Effector memory CD8-positive, alpha-beta T cell (primary cell): ENCODE measurements around the gene STAT6.
A peak's percentile ranks its signal among the peaks of the same experiment; 100 is the strongest.

Experiments used
- ATAC-seq: fragments of 150-1000 bp; cut with Tn5 transposase; replicated peaks from 2 replicates; pipeline ENCODE4 v1.10.0; 2021; ENCODE audit warnings: mild to moderate bottlenecking, moderate library complexity
- DNase-seq, 3 experiments: peaks; one replicate each; pipeline ENCODE4 v3.0.0; 2021
- H3K27ac Mint-ChIP-seq, 2 donors: one replicate each; pipeline ENCODE4 v1.8.0; 2022; ENCODE audit warnings: mild to moderate bottlenecking in 2 of 2, mixed read lengths in 2 of 2, moderate library complexity in 2 of 2
- H3K27me3 Mint-ChIP-seq, 2 donors: one replicate each; pipeline ENCODE4 v1.8.0; 2022; ENCODE audit warnings: mixed read lengths in 2 of 2
- H3K36me3 Mint-ChIP-seq: one replicate; pipeline ENCODE4 v1.8.0; 2022; ENCODE audit warnings: mild to moderate bottlenecking, moderate library complexity, mixed read lengths; ENCODE audit not compliant: insufficient read depth
- H3K4me1 Mint-ChIP-seq, 2 donors: one replicate each; pipeline ENCODE4 v1.8.0; 2022; ENCODE audit warnings: low read depth in 2 of 2, mixed read lengths in 2 of 2
- H3K4me3 Mint-ChIP-seq, 2 donors: one replicate each; pipeline ENCODE4 v1.8.0; 2022; ENCODE audit warnings: mild to moderate bottlenecking in 2 of 2, mixed read lengths in 2 of 2, moderate library complexity in 2 of 2
- H3K9me3 Mint-ChIP-seq, 2 donors: one replicate each; pipeline ENCODE4 v1.8.0; 2022; ENCODE audit warnings: mixed read lengths in 2 of 2

STAT6 gene

DNA sequence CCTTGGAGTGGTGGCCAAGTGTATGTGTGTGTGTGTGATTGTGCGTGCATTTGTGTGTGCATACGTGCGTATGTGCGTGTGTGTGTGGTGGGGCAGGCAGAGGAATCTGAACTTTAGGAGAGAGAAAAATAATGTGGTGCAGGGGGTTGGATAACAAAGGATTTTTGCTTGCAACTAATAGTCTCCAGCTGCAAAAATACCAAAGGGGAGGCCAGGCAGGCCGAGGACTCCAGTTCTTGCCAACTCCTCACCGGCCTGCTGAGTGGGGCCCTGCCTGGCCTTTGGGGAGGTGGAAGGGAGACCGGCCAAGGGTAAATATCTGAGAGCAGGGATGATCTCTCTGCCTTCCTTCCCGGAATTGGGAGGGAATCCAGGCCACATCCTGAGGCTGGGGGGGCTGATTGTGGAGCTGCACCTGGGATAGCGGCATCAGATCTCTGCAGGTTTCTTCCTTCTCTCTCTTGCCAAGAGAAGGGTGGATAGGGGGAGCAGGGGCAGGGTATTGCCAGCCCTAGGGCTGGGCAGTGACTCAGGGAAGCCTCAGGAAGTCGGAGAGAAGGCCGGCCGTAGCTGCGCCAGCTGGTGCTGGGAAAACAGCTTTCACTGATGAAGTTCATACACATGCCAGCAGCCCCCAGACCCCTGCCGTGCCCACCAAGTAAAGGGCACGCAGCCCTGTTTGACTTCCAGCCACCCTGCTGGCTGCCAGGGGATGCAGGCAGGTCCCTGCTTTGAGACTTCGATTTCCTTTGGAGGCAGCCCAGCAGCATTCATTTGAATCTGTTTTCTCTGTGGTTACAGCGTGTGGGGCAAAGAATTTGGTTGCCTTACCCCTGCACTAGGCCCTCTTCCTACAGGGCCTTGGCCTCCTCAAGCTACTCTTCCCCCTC lies 40.8 kb upstream of the STAT6 start:
- DNase-seq = no peak
- Mint-ChIP-seq H3K27me3 (peaks cover 0 to 15% of the 10 kb centered on the region in 2 donors), H3K27ac (no peak overlapping the region), H3K4me1 (peaks cover 1 to 3% of the 10 kb centered on the region in 2 donors), H3K36me3 (no peaks in the 10 kb centered on the region), H3K9me3 (no peaks in the 10 kb centered on the region), H3K4me3 (no peak overlapping the region)
- ATAC-seq = no peak

DNA sequence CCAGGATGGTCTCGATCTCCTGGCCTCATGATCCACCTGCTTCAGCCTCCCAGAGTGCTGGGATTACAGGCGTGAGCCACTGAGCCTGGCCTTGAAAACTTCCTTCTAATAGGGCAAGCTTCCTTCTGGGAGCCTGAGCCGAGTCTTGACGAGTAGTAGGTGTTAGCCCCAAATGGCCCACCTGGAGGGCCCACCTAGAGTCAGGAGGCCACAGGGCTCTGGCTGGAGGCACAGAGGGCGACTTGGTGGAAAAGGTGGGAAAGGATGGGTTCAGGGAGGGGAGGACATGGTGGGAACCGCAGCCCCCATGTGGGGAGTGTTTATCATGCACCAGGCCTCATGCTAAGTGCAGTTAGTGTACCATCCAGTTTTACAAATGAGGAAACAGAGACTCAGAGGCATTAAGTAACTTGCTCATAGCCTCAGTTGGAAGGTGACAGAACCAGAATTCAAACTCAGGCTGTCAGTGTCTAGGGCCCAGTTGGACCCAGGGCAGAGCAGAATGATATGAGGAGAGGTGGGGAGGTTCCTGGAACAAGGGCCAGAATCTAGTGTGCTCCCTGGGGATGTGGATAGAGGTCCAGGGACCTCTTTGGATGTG lies 39.3 kb upstream of the STAT6 start:
- peaks cover 0 to 1% of the 10 kb centered on the region in 2 donors for H3K4me1 Mint-ChIP-seq
- no peaks in the 10 kb centered on the region for H3K9me3 Mint-ChIP-seq
- peaks cover 0 to 8% of the 10 kb centered on the region in 2 donors for H3K27me3 Mint-ChIP-seq
- DNase-seq (no peak), ATAC-seq (no peak)
- H3K4me3 Mint-ChIP-seq = no peak overlapping the region
- no peak overlapping the region for H3K27ac Mint-ChIP-seq
- no peaks in the 10 kb centered on the region for H3K36me3 Mint-ChIP-seq

DNA sequence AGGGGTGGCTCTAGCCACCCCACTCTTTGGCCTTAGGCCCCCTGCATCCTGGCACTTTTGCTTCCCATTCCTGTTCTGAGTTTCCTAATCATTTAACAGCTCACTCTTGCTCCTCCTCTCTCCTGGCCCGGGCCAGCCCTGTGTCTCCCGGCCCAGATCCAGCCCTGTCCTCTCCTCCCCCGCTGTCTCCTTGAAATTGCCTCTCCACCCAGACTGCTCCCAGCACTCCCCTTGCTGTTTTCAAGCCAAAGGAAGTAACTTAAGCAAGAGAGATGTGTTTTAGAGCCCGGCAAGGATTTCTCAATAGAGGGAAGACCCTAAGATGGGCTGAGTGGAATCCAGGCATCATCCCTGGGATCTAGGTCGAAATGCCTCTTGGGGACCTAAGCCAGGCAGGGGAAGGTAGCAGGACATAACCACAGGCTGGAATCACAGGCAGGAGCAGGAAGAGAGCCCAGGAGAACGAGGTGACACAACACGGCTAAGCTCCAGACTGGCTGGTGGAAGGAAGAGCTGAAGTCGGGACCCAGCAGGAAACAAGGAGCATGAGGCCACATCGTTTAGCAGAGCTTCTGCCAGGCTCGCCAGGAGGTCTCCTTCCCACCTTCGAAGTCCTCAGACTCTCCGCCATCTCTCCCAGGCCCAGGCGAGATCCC lies 38.2 kb upstream of the STAT6 start:
- no peaks in the 10 kb centered on the region for H3K36me3 Mint-ChIP-seq
- ATAC-seq (no peak), DNase-seq (no peak)
- H3K4me3 Mint-ChIP-seq = no peak overlapping the region
- H3K27me3 Mint-ChIP-seq = peaks cover 0 to 8% of the 10 kb centered on the region in 2 donors
- H3K27ac Mint-ChIP-seq = no peak overlapping the region
- peaks cover 0 to 1% of the 10 kb centered on the region in 2 donors for H3K4me1 Mint-ChIP-seq
- no peaks in the 10 kb centered on the region for H3K9me3 Mint-ChIP-seq

DNA sequence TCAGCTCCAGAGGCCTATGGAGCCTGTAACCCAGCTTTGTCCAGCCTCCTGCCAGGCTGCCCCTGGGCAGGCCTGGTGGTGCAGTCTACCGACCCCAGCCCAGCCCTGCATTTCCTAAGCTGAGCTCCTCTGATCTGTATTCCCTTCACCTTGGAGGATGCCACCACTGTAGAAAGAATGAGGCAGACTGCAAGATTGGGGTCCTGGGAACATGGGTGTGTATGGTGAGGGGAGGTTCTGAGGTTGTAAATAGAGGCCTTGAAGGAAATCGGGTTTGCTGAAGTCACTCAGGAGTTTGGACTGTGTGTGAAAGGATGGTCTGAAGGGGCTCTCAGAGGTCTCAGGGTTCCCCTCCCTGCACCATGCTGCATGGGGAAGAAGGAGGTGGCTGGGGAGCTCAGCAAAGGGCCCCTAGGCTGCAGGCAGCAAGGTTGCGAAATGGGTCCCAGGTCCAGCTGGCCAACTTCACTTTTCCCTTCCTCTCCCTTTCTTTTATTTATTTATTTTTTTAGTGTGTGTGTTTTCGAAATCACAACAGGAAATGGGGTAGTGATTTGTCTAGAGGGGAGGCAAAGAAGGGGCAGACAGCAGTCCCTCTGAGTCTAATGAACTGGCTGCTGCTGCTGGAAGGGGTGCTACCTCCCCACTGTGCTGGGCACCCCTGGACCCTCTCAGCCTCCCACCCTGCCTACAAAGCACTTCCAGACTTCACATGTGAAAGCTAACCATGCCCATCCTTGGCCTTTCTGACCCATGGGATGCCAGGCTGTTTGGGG lies 37.5 kb upstream of the STAT6 start:
- no peak overlapping the region for H3K4me3 Mint-ChIP-seq

DNA sequence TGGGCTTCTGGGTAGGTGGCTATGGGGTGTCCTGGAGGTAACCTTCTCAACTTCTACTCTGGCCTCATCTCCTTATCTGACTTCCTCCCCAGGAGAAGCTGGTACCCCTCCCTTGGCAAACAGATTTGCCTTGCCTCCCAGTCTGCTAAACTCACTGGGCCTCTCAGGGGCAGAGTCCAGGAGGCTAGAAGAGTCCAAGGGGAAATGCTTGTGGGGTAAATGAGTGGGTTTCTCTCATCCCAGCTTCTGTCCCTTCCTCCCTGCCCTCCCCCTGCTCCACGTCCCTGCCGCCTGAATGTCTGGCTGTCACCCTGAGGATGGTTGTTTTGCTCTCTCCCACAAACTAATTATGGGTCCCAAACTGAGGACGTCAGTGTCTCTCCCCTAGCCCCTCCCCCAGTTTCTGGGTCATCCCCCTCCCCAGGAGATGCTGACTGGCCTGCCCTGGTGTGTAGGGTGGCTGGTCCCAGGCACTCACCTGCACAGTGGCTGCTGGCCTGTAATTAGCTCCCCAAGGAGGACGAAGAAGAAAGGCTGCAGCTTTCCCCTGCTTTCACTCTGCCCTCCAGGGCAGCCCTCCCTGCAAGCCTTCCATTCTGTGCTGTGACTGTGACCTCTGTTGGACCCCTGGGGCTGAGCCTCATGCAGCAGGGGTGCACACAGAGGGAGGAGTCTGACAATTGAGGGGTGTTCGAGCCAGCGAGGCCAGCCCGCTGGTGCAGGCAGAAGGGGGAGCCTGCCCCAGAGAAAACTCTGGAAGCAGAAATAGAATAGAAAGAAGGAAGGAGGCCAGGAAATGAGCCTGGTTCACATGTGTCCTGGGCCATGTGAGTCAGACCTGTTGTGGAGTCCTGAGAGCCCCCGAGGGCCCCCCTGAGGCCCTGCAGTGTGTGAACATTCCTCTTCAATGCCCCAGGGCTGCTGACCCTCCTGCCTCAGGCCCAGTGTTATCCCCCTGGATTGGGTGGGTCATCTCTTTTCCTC lies 36.1 kb upstream of the STAT6 start, which contains the start of gene LRP1-AS:
LRP1-AS (minus strand) TSS at position 659 of the 984 bp plus-strand sequence.
- Mint-ChIP-seq H3K27me3 (peaks cover 0 to 8% of the 10 kb centered on the region in 2 donors), H3K9me3 (no peaks in the 10 kb centered on the region), H3K27ac (peak within 1 kb of the TSS in 1 of 2 donors; percentile 47), H3K36me3 (no peaks in the 10 kb centered on the region), H3K4me3 (no peak within 1 kb of the TSS), H3K4me1 (peaks cover 0 to 1% of the 10 kb centered on the region in 2 donors)
- DNase-seq (no peak), ATAC-seq (no peak)

More for the DNA sequence above, 37.5 kb upstream of the STAT6 start:
- ATAC-seq = no peak
- Mint-ChIP-seq H3K9me3 (no peaks in the 10 kb centered on the region), H3K27ac (no peak overlapping the region), H3K4me1 (peaks cover 0 to 1% of the 10 kb centered on the region in 2 donors), H3K27me3 (peaks cover 0 to 8% of the 10 kb centered on the region in 2 donors), H3K36me3 (no peaks in the 10 kb centered on the region)
- no peak for DNase-seq

DNA sequence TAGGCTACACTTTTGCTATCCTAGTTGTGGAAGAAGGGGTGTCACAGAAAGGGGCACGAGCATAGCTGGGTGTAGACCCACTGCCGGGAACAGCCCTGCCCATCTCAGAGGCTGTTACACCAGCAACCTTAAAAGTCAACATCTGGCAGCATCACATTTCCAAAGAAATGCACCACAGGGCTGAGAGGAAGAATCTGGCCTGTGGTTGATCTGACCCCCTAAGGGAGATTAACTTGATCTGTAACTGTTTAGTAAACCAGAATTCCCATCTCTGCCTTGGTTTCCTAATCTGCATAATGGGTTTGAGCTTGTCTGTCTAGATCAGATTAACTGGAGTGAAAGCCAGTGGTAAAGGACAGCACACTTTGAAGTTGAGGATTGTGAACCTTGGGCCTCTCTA lies 34.9 kb upstream of the STAT6 start:
- Mint-ChIP-seq H3K4me3 (no peak overlapping the region), H3K27me3 (no peaks in the 10 kb centered on the region), H3K4me1 (peaks cover 0 to 1% of the 10 kb centered on the region in 2 donors), H3K9me3 (no peaks in the 10 kb centered on the region), H3K27ac (no peak overlapping the region), H3K36me3 (peaks cover 3% of the 10 kb centered on the region)
- ATAC-seq = no peak
- DNase-seq = no peak

DNA sequence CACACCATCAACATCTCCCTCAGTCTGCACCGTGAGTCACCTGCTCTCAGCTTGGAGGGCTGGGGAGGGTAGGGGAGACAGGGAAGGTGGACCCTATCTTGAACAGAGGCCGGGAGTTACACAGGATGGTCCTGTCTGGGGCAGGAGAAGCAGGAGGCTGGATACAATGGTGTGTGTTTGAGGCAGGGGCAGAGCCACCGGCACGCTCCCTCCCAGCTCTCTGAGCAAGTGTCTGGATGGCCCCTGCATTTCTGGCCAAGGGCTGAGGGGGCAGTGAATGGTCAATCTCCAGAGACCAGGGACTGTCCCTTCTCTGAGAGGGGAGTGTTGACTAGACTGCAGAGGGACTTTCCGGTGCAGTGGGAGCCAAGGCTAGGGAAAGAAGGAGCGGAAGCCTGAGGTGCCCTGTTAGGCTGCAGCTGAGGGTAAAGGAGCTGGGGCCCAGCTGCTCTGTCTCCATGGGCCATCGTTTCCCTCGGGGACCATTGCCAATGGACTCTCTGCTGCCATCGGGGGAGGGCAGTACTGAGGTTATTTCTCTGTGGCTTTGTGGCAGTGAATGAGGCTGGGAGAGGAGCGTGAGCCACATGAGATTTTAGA lies 34.4 kb upstream of the STAT6 start:
- no peak overlapping the region for H3K4me3 Mint-ChIP-seq
- peaks cover 0 to 1% of the 10 kb centered on the region in 2 donors for H3K4me1 Mint-ChIP-seq
- H3K27ac Mint-ChIP-seq = no peak overlapping the region
- ATAC-seq (no peak), DNase-seq (no peak)
- peaks cover 3% of the 10 kb centered on the region for H3K36me3 Mint-ChIP-seq
- no peaks in the 10 kb centered on the region for H3K27me3 Mint-ChIP-seq
- no peaks in the 10 kb centered on the region for H3K9me3 Mint-ChIP-seq

DNA sequence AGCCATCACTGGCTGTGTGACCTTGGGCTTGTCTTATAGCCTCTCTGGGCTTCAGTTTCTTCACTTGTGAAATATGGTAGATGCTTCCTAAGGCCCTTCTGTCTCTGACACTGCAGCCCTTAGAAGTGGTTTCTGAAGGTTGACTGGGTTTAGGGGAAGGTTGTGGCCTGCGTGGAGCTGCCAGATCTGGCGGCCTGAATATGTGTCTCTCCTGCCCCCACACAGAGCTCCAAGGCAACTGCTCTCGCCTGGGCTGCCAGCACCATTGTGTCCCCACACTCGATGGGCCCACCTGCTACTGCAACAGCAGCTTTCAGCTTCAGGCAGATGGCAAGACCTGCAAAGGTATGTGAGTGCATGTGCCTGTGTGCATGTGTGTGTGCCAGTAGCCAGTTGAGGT lies 32.3 kb upstream of the STAT6 start:
- DNase-seq (no peak), ATAC-seq (no peak)
- Mint-ChIP-seq H3K27me3 (no peaks in the 10 kb centered on the region), H3K4me3 (no peak overlapping the region), H3K36me3 (peaks cover 3% of the 10 kb centered on the region), H3K4me1 (peaks cover 0 to 1% of the 10 kb centered on the region in 2 donors), H3K9me3 (no peaks in the 10 kb centered on the region), H3K27ac (no peak overlapping the region)

DNA sequence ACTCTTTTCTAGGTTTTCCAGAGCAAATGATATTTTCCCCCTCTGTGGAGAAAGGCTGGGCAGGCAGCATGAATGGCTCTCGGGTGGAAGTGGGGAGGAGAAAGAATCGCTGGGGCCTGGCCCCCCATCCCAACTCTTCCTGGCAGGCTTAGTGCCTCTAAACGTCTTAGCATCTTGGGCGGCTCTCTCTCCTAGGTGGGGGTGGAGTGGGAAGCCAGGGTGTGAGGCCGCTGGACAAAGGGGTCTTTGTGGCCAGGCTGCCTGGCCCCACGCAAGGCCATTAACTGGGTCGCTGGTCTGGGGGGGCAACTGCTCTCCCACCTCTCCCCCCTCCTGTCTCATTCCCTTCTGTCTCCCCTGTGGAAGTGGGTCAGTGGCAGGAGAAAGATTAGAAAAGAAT lies 31.6 kb upstream of the STAT6 start:
- ATAC-seq (no peak), DNase-seq (no peak)
- Mint-ChIP-seq H3K36me3 (peaks cover 3% of the 10 kb centered on the region), H3K27me3 (no peaks in the 10 kb centered on the region), H3K27ac (no peak overlapping the region), H3K4me1 (peaks cover 0 to 1% of the 10 kb centered on the region in 2 donors), H3K9me3 (no peaks in the 10 kb centered on the region), H3K4me3 (no peak overlapping the region)

DNA sequence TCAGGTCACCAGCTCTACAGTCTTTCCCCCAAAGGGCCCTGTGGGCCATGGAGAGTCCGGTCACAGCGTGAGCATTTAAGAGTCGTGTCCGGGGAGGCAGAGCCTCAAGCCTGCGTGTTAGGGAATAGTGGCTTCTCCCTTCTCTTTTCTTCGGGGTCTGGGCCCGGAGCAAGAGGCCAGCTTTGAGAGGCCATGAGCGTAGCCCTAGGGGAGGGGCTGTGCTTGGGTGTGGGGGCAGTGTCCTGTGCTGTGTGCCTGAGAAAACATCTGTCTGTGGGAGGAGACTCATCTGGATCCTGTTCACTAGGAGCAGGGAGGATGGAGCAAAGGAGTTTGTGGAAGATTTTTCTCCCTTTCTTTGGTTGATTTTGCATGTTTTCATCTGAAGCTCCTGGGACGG lies 31.0 kb upstream of the STAT6 start:
- H3K27me3 Mint-ChIP-seq = no peaks in the 10 kb centered on the region
- DNase-seq = no peak
- ATAC-seq = no peak
- H3K4me1 Mint-ChIP-seq = no peaks in the 10 kb centered on the region
- no peak overlapping the region for H3K27ac Mint-ChIP-seq
- H3K36me3 Mint-ChIP-seq = peaks cover 3% of the 10 kb centered on the region
- H3K4me3 Mint-ChIP-seq = no peak overlapping the region
- no peaks in the 10 kb centered on the region for H3K9me3 Mint-ChIP-seq

DNA sequence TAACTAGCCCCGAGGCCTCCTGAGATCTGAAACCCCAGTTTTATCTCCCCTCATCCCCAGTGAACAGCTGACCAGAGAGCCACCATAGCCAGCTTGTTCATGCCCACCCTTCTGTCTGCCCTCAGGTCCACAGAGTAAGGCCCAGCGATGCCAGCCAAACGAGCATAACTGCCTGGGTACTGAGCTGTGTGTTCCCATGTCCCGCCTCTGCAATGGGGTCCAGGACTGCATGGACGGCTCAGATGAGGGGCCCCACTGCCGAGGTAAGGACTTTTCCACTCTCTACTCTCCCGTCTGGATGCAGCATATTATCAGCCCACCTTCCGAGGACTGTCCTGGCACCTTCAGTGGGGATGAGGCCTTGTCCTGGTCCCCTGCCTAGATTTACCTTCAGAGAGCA lies 30.1 kb upstream of the STAT6 start:
- Mint-ChIP-seq H3K27me3 (no peaks in the 10 kb centered on the region), H3K36me3 (peaks cover 3% of the 10 kb centered on the region), H3K4me3 (no peak overlapping the region), H3K27ac (no peak overlapping the region), H3K4me1 (no peaks in the 10 kb centered on the region), H3K9me3 (no peaks in the 10 kb centered on the region)
- no peak for ATAC-seq
- no peak for DNase-seq
